HEK293 (cell line): ENCODE results near the gene SLMAP.

Experiments
- CTCF ChIA-PET: fragments of 350-600 bp; formaldehyde crosslinking; extraction: SDS; loops from one replicate; lab custom pipeline; 2021; ENCODE audit warnings: antibody characterized with exemption; lab: Yijun Ruan, JAX
- POLR2A ChIA-PET: fragments of 300-600 bp; formaldehyde crosslinking; extraction: SDS; loops from one replicate; lab custom pipeline; 2020; ENCODE audit warnings: antibody characterized with exemption, inconsistent platforms; lab: Yijun Ruan, JAX
- H3K27ac ChIP-seq: fragments of 200-500 bp; sonication (Bioruptor generic); 2 replicates; pipeline ENCODE4 v1.5.1; 2014; ENCODE audit warnings: low read depth, low read length, control low read depth, inconsistent platforms; ENCODE audit errors: extremely low read depth
- H3K36me3 ChIP-seq, 2 experiments: fragments of 200-500 bp in 1 of 2; sonication (Bioruptor generic) in 1 of 2; 1 replicate in 1 of 2; 2 replicates in 1 of 2; pipeline ENCODE4 v1.5.1; 2014 to 2017; ENCODE audit warnings: inconsistent platforms in 2 of 2, low read length in 2 of 2; ENCODE audit not compliant: control insufficient read depth in 2 of 2, insufficient read depth in 1 of 2
- H3K4me1 ChIP-seq: fragments of 200-500 bp; sonication (Bioruptor generic); 2 replicates; pipeline ENCODE4 v1.5.1; 2014; ENCODE audit warnings: mild to moderate bottlenecking, low read length, inconsistent platforms; ENCODE audit not compliant: control insufficient read depth, insufficient read depth
- H3K4me3 ChIP-seq: 2 replicates; pipeline ENCODE4 v1.5.1; 2011; ENCODE audit warnings: low read depth, mild to moderate bottlenecking, control low read depth, low read length, moderate library complexity
- H3K9me3 ChIP-seq: fragments of 200-500 bp; sonication (Bioruptor generic); 2 replicates; pipeline ENCODE4 v1.5.1; 2014; ENCODE audit warnings: low read depth, low read length, inconsistent platforms; ENCODE audit not compliant: control insufficient read depth, insufficient read depth
- FEZF1 ChIP-seq: fragments of 450-650 bp; formaldehyde crosslinking; IDR thresholded peaks from 2 replicates; pipeline ENCODE4 v1.5.1; 2016; ENCODE audit warnings: missing biosample characterization, missing genetic modification characterization
- GLI2 ChIP-seq: fragments of 450-650 bp; formaldehyde crosslinking; IDR thresholded peaks from 2 replicates; pipeline ENCODE4; 2017; ENCODE audit warnings: missing biosample characterization, missing genetic modification characterization, low read depth, borderline replicate concordance
- IKZF3 ChIP-seq: fragments of 450-650 bp; IDR thresholded peaks from 2 replicates; pipeline ENCODE4 v1.5.0; 2018; ENCODE audit warnings: missing biosample characterization, mild to moderate bottlenecking, missing genetic modification characterization, moderate library complexity
- KLF16 ChIP-seq: fragments of 450-650 bp; formaldehyde crosslinking; IDR thresholded peaks from 2 replicates; pipeline ENCODE4 v1.5.1; 2017; ENCODE audit warnings: missing biosample characterization, missing genetic modification characterization
- OSR2 ChIP-seq: fragments of 450-650 bp; formaldehyde crosslinking; IDR thresholded peaks from 2 replicates; pipeline ENCODE4 v1.5.1; 2016; ENCODE audit warnings: missing biosample characterization, missing genetic modification characterization
- RBAK ChIP-seq: fragments of 450-650 bp; formaldehyde crosslinking; IDR thresholded peaks from 2 replicates; pipeline ENCODE4 v1.5.1; 2016; ENCODE audit warnings: missing biosample characterization, missing genetic modification characterization
- SP7 ChIP-seq: fragments of 450-650 bp; formaldehyde crosslinking; IDR thresholded peaks from 2 replicates; pipeline ENCODE4 v1.5.1; 2016; ENCODE audit warnings: missing biosample characterization, missing genetic modification characterization
- TCF7L2 ChIP-seq: IDR thresholded peaks from 2 replicates; pipeline ENCODE4 v1.6.1; 2011; ENCODE audit warnings: low read depth, mild to moderate bottlenecking, inconsistent platforms, low read length, moderate library complexity, borderline replicate concordance
- ZBTB1 ChIP-seq: fragments of 450-650 bp; formaldehyde crosslinking; IDR thresholded peaks from 2 replicates; pipeline ENCODE4 v1.5.1; 2016; ENCODE audit warnings: missing biosample characterization, missing genetic modification characterization
- ZBTB21 ChIP-seq: fragments of 450-650 bp; formaldehyde crosslinking; IDR thresholded peaks from 2 replicates; pipeline ENCODE4 v1.5.1; 2017; ENCODE audit warnings: missing biosample characterization, missing genetic modification characterization
- ZBTB8A ChIP-seq: fragments of 450-650 bp; formaldehyde crosslinking; IDR thresholded peaks from 2 replicates; pipeline ENCODE4 v1.5.1; 2016; ENCODE audit warnings: missing biosample characterization, missing genetic modification characterization
- ZNF146 ChIP-seq: fragments of 450-650 bp; formaldehyde crosslinking; IDR thresholded peaks from 2 replicates; pipeline ENCODE4 v1.5.1; 2016; ENCODE audit warnings: missing biosample characterization, missing genetic modification characterization
- ZNF366 ChIP-seq: fragments of 450-650 bp; formaldehyde crosslinking; conservative IDR thresholded peaks from 2 replicates; pipeline ENCODE4 v1.5.1; 2016; ENCODE audit warnings: missing biosample characterization, missing genetic modification characterization
- ZNF391 ChIP-seq: fragments of 450-650 bp; formaldehyde crosslinking; IDR thresholded peaks from 2 replicates; pipeline ENCODE4 v1.5.1; 2016; ENCODE audit warnings: low read depth, missing biosample characterization, missing genetic modification characterization, borderline replicate concordance
- ZNF394 ChIP-seq: fragments of 450-650 bp; formaldehyde crosslinking; IDR thresholded peaks from 2 replicates; pipeline ENCODE4 v1.5.1; 2016; ENCODE audit warnings: missing biosample characterization, missing genetic modification characterization, mild to moderate bottlenecking, moderate library complexity, borderline replicate concordance
- ZNF580 ChIP-seq: fragments of 450-650 bp; formaldehyde crosslinking; IDR thresholded peaks from 2 replicates; pipeline ENCODE4 v1.5.1; 2016; ENCODE audit warnings: missing biosample characterization, missing genetic modification characterization
- ZNF621 ChIP-seq: fragments of 450-650 bp; formaldehyde crosslinking; IDR thresholded peaks from 2 replicates; pipeline ENCODE4 v1.5.1; 2017; ENCODE audit warnings: missing biosample characterization, missing genetic modification characterization
- ZNF623 ChIP-seq: fragments of 450-650 bp; formaldehyde crosslinking; IDR thresholded peaks from 2 replicates; pipeline ENCODE4 v1.5.1; 2016; ENCODE audit warnings: missing biosample characterization, missing genetic modification characterization
- ZNF629 ChIP-seq: fragments of 450-650 bp; formaldehyde crosslinking; IDR thresholded peaks from 2 replicates; pipeline ENCODE4 v1.5.1; 2017; ENCODE audit warnings: missing biosample characterization, missing genetic modification characterization
- ZNF670 ChIP-seq: fragments of 450-650 bp; formaldehyde crosslinking; IDR thresholded peaks from 2 replicates; pipeline ENCODE4 v1.5.1; 2016; ENCODE audit warnings: missing biosample characterization, missing genetic modification characterization, low read depth
- ZNF76 ChIP-seq: fragments of 450-650 bp; formaldehyde crosslinking; IDR thresholded peaks from 2 replicates; pipeline ENCODE4; 2016; ENCODE audit warnings: low read depth, missing biosample characterization, missing genetic modification characterization, borderline replicate concordance
- ZNF837 ChIP-seq: fragments of 450-650 bp; formaldehyde crosslinking; IDR thresholded peaks from 2 replicates; pipeline ENCODE4 v1.5.1; 2016; ENCODE audit warnings: missing biosample characterization, missing genetic modification characterization
- ZNF843 ChIP-seq: fragments of 450-650 bp; formaldehyde crosslinking; IDR thresholded peaks from 2 replicates; pipeline ENCODE4 v1.5.1; 2016; ENCODE audit warnings: missing biosample characterization, missing genetic modification characterization
- TF ChIP-seq, protein P1 (sequence below): fragments of 450-650 bp; formaldehyde crosslinking; IDR thresholded peaks from 2 replicates; pipeline ENCODE4 v1.5.1; 2016; ENCODE audit warnings: missing biosample characterization, missing genetic modification characterization
- TF ChIP-seq, protein P2 (sequence below): fragments of 450-650 bp; formaldehyde crosslinking; IDR thresholded peaks from 2 replicates; pipeline ENCODE4 v1.5.1; 2017; ENCODE audit warnings: missing biosample characterization, missing genetic modification characterization
- TF ChIP-seq, protein P3 (sequence below): fragments of 450-650 bp; formaldehyde crosslinking; optimal IDR thresholded peaks from 2 replicates; pipeline ENCODE3; 2016; ENCODE audit warnings: missing biosample characterization, mild to moderate bottlenecking, missing genetic modification characterization
- TF ChIP-seq, protein P4 (sequence below): fragments of 450-650 bp; formaldehyde crosslinking; IDR thresholded peaks from 2 replicates; pipeline ENCODE4 v1.5.1; 2017; ENCODE audit warnings: missing biosample characterization, missing genetic modification characterization

Gene SLMAP

DNA sequence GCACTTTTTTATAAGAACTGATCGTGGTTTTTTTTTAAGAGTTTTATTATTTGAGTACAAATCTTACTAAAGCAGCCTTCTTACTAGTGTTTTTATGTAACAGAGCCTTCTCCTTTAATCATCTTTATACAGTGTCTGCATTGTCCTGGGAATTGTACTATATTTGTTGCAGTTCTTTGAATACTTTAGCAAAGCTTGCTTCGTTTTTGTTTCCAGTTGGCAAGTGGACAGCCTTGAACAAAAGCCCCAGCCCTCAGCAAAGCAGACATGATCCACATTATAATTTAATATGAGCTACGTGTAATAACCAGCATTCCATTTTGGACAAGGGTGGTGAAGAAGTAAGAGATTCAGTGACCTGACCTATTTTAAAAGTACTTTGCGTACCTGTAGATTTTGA lies 139.9 kb downstream of the SLMAP start (continued):
- no peak for TF ChIP-seq ZBTB21 (tag by site-specific recombination)
- TF ChIP-seq, protein P1, sequence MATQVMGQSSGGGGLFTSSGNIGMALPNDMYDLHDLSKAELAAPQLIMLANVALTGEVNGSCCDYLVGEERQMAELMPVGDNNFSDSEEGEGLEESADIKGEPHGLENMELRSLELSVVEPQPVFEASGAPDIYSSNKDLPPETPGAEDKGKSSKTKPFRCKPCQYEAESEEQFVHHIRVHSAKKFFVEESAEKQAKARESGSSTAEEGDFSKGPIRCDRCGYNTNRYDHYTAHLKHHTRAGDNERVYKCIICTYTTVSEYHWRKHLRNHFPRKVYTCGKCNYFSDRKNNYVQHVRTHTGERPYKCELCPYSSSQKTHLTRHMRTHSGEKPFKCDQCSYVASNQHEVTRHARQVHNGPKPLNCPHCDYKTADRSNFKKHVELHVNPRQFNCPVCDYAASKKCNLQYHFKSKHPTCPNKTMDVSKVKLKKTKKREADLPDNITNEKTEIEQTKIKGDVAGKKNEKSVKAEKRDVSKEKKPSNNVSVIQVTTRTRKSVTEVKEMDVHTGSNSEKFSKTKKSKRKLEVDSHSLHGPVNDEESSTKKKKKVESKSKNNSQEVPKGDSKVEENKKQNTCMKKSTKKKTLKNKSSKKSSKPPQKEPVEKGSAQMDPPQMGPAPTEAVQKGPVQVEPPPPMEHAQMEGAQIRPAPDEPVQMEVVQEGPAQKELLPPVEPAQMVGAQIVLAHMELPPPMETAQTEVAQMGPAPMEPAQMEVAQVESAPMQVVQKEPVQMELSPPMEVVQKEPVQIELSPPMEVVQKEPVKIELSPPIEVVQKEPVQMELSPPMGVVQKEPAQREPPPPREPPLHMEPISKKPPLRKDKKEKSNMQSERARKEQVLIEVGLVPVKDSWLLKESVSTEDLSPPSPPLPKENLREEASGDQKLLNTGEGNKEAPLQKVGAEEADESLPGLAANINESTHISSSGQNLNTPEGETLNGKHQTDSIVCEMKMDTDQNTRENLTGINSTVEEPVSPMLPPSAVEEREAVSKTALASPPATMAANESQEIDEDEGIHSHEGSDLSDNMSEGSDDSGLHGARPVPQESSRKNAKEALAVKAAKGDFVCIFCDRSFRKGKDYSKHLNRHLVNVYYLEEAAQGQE (tag by site-specific recombination) = no peak
- TF ChIP-seq KLF16 (tag by site-specific recombination) = no peak

DNA sequence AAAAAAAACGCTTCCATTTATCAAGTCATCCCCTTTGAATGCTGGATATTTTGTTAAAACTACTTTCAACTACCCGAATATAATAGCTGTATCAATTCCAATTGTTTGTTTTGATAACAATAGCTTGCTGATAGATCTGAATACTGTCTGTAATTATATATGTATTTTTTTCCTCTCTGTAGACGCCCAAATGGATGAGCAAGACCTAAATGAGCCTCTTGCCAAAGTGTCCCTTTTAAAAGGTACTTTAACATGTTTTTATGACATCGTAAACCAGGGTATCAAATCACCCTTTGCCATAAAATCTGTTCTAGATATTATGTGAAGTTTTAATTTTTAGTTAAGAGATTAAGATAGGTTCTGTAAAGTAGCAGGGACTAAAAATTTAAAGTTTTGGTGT lies 140.6 kb downstream of the SLMAP start:
- Histone ChIP-seq H3K4me1 (no peaks in the 10 kb centered on the region), H3K9me3 (no peaks in the 10 kb centered on the region), H3K36me3 (peaks cover 0 to 7% of the 10 kb centered on the region in 2 experiments; a peak in 1 of 3 replicates), H3K4me3 (no peak overlapping the region), H3K27ac (no peak overlapping the region)
- ChIA-PET POLR2A (no interaction called here), CTCF (interaction anchor here (1.0 kb wide), 1 partner anchor 12 kb away, joined by 3 read pairs; no protein-coding TSS in a partner anchor)
- peak; percentile 71; the same call in 1 of the 2 replicates for TF ChIP-seq TCF7L2
- TF ChIP-seq ZNF843 (tag by site-specific recombination) = peak; percentile 74; the same call in 1 of the 2 replicates
- TF ChIP-seq ZNF621 = no peak
- TF ChIP-seq, protein P2, sequence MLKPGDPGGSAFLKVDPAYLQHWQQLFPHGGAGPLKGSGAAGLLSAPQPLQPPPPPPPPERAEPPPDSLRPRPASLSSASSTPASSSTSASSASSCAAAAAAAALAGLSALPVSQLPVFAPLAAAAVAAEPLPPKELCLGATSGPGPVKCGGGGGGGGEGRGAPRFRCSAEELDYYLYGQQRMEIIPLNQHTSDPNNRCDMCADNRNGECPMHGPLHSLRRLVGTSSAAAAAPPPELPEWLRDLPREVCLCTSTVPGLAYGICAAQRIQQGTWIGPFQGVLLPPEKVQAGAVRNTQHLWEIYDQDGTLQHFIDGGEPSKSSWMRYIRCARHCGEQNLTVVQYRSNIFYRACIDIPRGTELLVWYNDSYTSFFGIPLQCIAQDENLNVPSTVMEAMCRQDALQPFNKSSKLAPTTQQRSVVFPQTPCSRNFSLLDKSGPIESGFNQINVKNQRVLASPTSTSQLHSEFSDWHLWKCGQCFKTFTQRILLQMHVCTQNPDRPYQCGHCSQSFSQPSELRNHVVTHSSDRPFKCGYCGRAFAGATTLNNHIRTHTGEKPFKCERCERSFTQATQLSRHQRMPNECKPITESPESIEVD (tag by site-specific recombination) = peak; percentile 92
- peak; percentile 26; the same call in 1 of the 2 replicates for TF ChIP-seq IKZF3 (tag by site-specific recombination)
- TF ChIP-seq ZNF146 = no peak
- peak; percentile 47 for TF ChIP-seq ZNF366
- peak; percentile 90 for TF ChIP-seq SP7 (tag by site-specific recombination)
- peak; percentile 63; the same call in 1 of the 2 replicates for TF ChIP-seq OSR2 (tag by site-specific recombination)
- no peak for TF ChIP-seq ZNF670
- peak; percentile 63; the same call in 1 of the 2 replicates for TF ChIP-seq ZBTB8A (tag by site-specific recombination)
- TF ChIP-seq FEZF1 = peak; percentile 83

- H3K9me3 ChIP-seq = no peaks in the 10 kb centered on the region
- no peak overlapping the region for H3K4me3 ChIP-seq
- POLR2A ChIA-PET = no interaction called here
- CTCF ChIA-PET = no interaction called here
- H3K4me1 ChIP-seq = no peaks in the 10 kb centered on the region
- peaks cover 0 to 10% of the 10 kb centered on the region in 2 experiments; a peak in 1 of 3 replicates for H3K36me3 ChIP-seq
- no peak overlapping the region for H3K27ac ChIP-seq
- TF ChIP-seq ZBTB1 = no peak
- no peak for TF ChIP-seq ZBTB8A (tag by site-specific recombination)
- TF ChIP-seq ZNF580 = no peak
- TF ChIP-seq ZNF391 (tag by site-specific recombination) = no peak
- no peak for TF ChIP-seq ZNF623 (tag by site-specific recombination)
- TF ChIP-seq ZNF629 = no peak
- TF ChIP-seq, protein P3, sequence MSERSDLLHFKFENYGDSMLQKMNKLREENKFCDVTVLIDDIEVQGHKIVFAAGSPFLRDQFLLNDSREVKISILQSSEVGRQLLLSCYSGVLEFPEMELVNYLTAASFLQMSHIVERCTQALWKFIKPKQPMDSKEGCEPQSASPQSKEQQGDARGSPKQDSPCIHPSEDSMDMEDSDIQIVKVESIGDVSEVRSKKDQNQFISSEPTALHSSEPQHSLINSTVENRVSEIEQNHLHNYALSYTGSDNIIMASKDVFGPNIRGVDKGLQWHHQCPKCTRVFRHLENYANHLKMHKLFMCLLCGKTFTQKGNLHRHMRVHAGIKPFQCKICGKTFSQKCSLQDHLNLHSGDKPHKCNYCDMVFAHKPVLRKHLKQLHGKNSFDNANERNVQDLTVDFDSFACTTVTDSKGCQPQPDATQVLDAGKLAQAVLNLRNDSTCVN (tag by site-specific recombination) = no peak
- no peak for TF ChIP-seq ZNF837 (tag by site-specific recombination)
- TF ChIP-seq, protein P4, sequence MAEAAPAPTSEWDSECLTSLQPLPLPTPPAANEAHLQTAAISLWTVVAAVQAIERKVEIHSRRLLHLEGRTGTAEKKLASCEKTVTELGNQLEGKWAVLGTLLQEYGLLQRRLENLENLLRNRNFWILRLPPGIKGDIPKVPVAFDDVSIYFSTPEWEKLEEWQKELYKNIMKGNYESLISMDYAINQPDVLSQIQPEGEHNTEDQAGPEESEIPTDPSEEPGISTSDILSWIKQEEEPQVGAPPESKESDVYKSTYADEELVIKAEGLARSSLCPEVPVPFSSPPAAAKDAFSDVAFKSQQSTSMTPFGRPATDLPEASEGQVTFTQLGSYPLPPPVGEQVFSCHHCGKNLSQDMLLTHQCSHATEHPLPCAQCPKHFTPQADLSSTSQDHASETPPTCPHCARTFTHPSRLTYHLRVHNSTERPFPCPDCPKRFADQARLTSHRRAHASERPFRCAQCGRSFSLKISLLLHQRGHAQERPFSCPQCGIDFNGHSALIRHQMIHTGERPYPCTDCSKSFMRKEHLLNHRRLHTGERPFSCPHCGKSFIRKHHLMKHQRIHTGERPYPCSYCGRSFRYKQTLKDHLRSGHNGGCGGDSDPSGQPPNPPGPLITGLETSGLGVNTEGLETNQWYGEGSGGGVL (tag by site-specific recombination) = no peak
- no peak for TF ChIP-seq ZNF394 (tag by site-specific recombination)
- no peak for TF ChIP-seq GLI2
- TF ChIP-seq ZNF76 (tag by site-specific recombination) = no peak
- TF ChIP-seq RBAK (tag by site-specific recombination) = no peak
- no peak for TF ChIP-seq TCF7L2
These were observed 144.7 kb downstream of the SLMAP start for GRCh38 chr3:57900786-57901185.
